ENCODE measurements around the gene ADAMTSL1.

- TF ChIP-seq CTCF (IDR thresholded peaks at IDR 0.05) (no peak), POLR2A (IDR thresholded peaks at IDR 0.05) (no peak)
Measured at GRCh38 chr9:18658804-18659705, 185.1 kb downstream of the ADAMTSL1 start.

Measured in right lobe of liver (tissue), 4 donors.